ENCODE results near the gene BMP6.

DNA sequence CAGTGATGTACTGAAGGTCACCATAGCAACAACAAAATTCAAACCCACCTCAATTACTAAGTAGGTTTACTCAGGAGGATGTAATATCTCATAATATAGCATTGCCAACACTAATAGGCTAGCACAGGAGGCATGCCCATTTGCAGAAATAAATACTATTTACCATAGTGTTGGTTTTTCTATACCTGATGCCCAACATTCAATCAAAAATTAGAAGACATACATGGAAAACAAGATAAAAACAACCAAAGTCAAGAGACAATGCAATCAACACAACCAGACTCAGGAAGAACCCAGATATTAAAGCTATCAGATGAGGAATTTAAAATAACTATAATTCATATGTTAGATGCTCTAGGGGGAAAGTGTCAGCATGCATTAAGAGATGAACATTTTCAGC, 199.0 kb downstream of the BMP6 start:
- TF ChIP-seq, protein P1, sequence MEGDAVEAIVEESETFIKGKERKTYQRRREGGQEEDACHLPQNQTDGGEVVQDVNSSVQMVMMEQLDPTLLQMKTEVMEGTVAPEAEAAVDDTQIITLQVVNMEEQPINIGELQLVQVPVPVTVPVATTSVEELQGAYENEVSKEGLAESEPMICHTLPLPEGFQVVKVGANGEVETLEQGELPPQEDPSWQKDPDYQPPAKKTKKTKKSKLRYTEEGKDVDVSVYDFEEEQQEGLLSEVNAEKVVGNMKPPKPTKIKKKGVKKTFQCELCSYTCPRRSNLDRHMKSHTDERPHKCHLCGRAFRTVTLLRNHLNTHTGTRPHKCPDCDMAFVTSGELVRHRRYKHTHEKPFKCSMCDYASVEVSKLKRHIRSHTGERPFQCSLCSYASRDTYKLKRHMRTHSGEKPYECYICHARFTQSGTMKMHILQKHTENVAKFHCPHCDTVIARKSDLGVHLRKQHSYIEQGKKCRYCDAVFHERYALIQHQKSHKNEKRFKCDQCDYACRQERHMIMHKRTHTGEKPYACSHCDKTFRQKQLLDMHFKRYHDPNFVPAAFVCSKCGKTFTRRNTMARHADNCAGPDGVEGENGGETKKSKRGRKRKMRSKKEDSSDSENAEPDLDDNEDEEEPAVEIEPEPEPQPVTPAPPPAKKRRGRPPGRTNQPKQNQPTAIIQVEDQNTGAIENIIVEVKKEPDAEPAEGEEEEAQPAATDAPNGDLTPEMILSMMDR (IDR thresholded peaks at IDR 0.05), result no peak
- TF ChIP-seq POLR2AphosphoS5 (IDR thresholded peaks at IDR 0.05) (no peak), POLR2A (IDR thresholded peaks at IDR 0.05) (no peak), EP300 (IDR thresholded peaks at IDR 0.05) (no peak)

All from sigmoid colon (tissue), 4 donors.